HG02840 (cell line): ENCODE results near the gene KCTD19.
A peak's percentile ranks its signal among the peaks of the same experiment; 100 is the strongest.

ENCODE experiments used
- ATAC-seq: cut with Tn5 transposase; IDR thresholded peaks from one replicate; pipeline ENCODE4 v1.9.1; 2021; ENCODE audit warnings: mild to moderate bottlenecking, moderate library complexity, moderate number of reproducible peaks; ENCODE audit not compliant: unreplicated experiment, low FRiP score

Gene KCTD19

DNA sequence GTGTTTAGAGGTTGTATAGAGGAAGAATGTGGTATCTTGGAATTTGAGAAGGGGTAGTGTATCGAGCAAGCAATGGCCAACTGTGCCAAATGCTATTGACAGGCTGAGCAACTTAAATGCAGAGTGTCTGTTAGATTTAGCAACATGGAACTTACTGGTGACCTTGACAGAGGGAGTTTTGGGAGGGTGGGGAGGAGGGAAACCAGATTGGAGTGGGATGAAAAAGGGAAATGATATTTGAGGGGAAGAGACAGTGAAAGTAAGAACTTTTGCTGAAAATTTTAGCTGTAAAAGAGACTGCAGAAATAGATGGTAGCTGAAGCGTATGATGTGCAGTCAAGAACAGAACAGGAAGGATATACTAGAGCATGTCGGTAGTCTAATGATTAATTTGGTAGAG, 1.2 kb upstream of the KCTD19 start:
- no peak for ATAC-seq

DNA sequence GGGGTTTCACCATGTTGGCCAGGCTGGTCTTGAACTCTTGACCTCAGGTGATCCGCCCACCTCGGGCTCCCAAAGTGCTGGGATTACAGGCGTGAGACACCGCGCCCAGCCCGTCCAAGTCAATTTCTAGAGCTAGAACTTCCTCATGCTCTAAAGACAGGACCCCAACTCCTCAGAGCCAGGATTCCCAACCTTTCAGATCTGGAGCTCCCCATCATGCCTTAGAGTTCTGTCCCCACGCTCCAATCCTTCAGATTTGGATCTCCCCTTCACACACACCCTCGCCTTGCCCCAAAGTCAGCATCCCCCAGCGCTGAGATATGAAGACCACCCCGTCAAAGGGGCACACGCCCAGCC, 448 bp downstream of the KCTD19 start:
- no peak for ATAC-seq

DNA sequence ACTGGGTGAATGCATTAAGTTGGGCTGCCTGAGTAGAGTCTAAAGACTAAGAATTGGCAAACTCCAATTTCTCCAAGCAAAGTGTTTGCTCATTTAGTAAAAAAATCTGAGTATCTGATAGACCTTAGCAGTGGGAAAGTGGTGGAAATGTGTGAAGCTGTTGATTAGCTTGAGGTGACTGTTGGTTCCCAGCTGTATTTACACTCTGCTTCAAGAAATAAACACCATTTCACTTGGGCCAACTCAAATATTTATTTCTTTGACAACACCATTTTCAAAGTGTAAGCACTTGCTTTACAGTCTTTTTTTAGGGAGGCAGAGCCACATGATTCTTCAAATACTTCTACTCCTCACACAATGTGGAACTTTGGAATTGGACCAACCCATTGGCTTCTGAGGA, 8.7 kb downstream of the KCTD19 start:
- ATAC-seq, result no peak

DNA sequence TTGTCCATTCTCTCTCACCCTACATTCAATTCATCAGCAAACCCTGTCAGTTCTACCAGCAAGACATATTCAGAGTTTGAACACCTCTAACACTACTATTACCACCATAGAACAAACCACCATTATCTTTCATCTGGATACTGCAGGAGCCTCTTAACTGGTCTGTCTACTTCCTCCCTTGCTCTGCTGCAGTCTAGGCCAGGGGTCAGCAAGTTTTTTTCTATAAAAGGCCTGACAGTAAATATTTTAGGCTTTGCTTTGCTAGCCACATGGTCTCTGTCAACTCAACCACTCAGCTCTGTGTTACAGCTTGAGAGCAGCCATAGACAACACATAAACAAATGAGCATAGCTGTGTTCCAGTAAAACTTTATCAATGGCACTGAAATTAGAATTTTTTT, 13.8 kb downstream of the KCTD19 start:
- ATAC-seq, result no peak

DNA sequence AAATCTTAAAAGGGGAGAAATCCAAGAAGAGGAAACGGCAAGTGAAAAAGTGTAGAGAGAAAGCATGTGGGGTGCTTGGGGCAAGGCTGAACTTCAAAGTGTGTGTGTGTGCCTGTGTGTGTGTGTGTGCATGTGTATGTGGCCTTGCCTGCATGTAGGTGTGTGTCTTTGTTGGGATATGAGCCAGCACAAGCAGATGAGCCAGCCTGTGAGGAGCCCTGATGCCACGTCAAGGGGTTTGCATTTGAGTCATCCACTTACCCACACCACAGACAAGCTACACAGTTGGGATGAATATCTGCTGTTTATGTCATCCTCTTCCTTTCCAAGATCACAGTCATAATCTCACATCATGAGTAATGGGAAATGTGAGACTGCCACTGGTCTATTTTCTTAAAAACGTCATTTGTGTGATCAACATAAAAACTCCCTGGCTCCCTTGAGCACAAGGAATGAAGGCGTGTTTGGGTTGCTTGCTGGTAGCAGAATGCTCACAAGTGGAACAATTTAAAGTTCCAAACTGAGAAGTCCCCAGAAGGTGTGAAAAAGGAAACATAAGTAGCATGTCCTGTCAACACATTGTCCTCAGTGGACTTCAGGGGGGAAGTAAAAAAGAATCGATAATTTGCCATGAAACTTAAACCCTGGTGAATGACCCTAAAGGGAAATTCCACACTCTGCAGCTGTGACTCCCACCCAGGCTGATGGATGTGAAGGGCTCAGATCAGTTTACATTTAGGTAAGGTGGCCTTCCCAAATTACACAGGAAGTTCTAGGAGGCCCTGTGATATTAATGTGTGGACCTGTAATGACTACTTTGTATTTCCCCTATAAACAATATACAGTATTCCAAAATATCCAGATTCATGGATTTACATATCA, 14.7 kb downstream of the KCTD19 start:
- ATAC-seq, result peak; percentile 70

DNA sequence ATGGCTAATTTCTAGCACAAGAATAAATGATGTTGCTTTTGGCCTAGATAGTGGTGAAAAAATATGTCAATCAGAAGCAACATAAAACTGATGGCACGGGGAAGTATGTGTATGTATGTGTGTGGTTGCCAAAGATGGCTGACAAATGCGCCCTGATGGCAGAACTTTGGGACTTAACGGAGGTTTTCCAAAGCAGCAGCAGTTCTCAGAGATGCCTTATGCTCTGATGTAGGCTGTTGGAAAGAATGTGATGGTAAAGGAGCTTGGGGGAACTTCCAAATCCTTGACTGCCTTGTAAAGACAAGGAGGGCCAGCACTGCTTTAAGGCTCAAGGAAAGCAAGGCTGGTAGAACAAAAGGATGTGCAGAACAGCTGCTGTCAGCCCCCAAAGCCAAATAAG, 16.0 kb downstream of the KCTD19 start:
- ATAC-seq, result no peak

DNA sequence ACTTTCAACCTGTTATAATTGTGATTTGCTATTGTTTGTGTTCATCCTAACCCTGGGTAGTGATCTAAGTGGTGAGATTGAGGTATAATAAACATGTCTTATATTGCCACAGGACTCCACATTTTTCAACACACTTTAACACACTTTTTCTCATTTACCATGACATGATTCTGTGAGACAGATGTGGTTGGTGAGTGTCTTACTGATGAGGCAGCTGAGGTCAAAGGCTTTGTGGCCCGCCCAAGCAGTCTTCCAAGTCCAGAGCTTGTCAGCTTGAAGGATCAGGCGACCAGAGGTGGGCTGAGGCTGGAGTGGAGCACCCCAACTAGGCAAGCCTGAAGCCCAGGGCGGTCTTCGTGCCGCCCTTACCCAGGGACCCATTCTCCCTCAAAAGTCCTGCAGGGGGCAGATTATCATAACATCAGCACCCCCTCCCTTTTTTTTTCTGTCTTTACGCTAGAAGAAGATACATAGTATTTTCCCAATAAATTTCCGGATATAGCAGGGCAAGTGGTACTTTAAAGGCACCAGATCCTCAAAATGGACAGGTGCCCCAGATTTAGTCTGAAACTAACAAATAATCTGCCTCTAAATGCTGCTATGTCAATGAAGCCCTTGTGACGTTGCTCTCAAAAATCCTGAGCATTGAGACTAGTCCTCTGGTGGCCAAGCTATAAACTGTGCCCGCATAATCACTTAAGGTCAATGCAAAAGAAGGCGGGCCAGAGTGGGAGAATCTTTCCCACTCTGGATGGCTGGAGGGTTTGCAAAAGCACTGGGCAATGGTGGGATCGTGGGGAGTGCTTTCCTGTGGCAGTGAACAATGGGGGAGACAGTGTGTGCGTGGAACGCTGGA, 21.1 kb downstream of the KCTD19 start:
- ATAC-seq, result no peak

DNA sequence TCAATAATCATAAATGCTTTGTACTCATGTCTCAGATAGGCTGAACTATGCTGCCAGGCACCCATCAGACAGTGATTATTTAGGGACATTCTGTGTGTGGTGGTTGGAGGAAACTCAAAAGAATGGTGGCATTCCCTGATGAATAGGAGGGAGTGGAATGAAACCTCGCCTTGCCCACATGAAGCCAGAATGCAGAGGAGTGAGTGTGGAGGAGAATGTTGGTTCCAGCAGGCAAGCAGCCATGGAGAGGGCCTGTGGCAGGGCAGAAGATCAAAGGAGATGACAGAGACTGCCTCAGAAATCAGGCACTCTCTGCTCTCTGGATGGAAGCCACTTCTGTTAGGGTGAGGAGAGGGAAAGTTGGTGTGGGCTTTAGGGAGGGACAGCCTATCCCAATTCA, 22.5 kb downstream of the KCTD19 start:
- ATAC-seq, result no peak

DNA sequence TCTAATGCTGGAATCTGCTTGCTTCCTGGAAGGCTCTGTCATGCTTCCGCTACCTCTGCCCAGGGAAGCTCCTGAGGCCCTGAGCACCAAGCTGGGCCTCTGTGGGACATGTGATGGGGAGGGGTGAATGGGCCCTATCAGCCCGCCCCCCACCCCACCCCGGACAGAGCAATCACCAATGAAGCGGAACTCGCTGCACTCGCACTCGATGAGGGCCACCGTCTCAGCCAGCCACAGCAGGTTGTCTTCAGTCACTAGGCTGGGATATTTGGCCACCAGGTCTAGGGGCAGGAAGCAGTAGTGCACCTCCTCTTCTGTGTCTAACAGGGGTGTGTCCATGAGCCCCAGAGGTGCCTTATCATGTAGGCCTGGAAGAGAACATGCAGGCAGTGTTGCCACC, 23.6 kb downstream of the KCTD19 start:
- no peak for ATAC-seq

DNA sequence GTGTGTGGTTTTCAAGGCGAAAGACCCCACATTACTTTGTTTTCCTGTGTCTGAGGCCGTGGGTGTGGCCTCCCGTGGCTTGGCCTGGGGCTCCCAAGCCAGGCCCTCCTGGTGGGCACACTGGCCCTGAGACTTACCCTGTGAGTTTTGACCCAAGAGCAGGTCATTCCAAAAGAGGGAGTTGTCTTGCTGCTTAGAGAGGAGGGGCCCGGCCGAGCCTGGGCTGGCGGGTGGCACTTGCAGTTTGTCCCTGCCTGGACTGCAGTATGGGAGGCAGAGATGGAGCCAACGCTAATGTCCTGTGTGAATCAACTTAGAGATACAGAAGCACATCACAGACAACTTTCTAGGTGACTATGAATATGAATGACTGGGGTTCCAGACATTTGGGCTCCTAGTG, 24.5 kb downstream of the KCTD19 start:
- ATAC-seq, result no peak

DNA sequence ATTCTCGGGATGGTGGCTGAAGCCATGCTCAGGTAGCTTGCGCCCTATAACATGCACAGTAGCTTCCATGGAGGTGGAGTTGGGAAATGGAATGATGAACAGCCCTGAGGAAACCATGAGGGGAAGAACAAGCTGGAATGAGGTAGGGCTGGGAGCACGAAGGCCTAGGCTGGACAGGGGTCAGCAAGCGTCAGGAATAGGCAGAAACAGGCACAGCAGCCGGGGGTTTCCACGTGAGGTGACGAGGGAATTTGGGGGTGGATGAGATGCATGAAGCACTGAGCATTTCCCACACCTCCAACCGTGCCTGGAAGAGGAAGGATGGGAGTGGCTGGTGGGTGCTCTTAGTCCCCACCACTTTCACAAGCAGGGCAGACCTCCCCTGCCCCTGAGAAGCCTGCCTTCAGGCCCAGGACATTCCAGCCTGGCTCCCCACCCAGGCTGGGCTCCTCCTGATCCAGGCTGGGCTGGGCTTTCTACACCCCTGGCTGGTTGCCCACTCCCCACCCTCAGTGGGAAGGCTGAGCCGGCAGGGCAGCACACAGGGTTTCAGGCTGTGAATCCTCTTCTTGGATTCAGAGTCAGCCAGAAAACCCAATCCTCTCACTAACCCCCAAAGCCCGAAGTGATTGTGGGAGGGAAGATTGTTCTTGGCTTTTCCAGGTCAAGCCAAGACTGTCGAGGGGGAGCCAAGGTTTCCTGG, 25.3 kb downstream of the KCTD19 start:
- no peak for ATAC-seq

DNA sequence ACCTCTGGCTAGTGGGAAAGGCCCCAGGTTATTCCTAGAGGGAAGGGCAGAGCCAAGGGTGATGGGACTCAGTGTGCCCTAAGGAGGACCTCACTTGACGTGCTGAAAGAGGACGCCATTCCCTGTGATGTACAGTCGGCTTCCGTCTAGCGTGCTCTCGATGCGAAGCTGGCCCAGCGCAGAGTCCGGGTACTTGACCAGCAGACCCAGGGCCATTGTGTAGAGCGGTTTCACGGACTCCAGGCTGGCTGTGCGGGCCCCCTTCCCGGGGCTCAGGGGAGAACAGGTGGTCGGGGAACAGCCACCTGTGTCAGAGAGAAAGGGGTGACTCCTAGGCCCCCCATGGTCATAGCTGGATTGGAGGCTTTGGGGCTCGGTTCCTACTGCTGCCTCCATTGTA, 27.3 kb downstream of the KCTD19 start:
- no peak for ATAC-seq

DNA sequence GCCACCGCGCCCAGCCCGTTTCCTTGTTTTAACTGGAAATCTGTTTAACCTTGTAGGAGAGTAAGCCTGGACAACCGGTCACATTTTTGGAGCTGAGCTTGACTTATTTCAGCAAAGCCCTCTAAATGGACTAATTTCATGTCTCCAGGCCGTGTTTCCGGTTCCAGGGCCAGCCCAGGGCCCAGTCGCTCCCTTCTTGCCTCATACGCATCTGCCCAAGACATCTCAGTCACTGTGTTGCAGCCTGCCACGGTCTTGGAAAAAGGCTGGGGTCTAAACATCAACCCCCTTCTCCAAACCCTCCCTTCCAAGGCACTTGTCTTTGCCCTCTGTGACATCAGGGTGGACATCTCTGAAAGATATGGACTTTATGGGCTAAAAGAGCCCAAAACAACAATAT, 28.3 kb downstream of the KCTD19 start:
- ATAC-seq, result no peak

DNA sequence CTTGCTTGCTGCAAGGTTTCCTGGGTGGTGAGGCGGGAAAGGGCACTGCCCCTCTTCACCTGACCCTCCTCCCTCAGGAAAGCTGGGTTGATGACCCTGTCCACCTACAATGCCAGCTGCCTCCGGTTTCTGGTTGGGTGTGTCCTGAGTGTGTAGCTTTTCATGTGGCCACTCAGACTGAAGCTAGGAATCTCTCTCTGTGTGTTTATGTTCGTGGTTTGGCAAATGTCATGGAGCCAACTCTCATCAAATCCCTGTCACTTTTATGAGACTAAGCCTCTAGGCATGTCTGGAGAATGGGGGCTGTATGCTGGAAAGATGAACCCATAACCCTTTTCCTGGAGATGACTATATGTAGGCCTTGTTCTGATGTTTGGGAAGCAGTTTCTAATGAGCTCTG, 30.1 kb downstream of the KCTD19 start:
- no peak for ATAC-seq

DNA sequence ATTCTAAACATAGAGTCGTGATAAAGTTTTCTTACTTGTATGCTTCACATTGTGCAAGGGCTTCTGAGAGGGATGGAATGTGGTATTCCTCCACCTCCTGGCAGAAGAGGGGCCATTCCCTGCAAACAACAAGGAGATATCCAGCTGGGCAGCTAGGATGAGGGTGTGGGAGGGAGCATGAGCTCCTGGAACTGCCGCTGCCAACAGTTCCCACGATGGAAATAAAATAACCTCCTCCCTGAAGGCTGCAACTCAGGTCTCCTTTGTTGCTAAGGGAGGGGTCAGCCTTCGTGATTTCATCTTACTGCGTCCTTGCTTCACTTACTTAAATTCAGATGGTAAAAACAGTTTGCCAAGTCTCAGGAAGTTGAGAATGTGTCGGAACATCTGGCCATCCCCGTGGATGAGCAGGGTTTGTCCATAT, 31.6 kb downstream of the KCTD19 start:
- no peak for ATAC-seq

DNA sequence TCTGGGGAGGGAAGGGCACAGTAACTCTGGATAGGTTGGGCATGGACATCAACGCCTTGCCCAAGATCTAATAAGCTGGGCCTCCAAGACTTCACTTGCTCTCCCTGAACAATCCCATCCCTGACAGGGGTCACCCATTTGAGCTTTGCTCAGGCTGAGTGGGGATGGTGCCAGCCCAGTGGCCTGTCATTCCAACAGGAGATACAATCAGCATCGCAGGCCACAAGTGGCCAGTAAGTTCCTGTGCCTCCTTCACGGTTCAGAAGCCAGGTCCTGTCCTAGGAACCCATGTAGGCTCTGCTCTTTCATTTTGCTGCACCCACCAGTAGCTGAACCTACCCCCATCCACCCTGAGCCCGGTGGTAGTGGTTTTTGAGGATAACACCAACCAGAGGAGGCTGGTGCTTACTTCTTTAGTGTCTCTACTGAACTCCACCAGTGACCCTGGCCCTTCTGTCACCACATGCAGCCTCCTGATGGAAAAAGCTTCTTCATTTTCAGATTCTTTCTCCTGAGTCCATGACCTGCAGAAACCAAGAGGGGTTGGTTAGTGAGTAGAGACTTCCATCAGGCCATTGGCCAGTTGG, 32.3 kb downstream of the KCTD19 start:
- ATAC-seq, result no peak

DNA sequence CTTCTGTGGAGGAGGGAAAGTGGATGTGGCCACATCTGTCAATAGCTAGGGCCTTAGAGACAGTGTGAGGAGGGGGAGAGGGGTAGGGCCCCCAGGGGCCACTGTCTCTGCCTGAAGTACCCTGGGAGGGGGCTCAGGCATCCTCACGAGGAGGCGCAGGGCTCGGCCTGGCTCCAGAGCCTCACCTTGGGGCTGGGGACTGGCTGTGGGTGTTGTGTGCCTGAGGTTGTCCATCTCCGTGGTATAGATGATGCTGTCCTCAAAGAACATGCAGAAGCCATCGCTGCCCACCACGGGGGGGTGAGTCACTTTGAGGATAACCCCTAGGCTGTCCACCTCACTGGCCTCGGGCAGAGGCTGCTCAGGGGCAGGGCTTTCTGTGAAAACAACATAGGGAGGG, 35.1 kb downstream of the KCTD19 start:
- ATAC-seq, result no peak

DNA sequence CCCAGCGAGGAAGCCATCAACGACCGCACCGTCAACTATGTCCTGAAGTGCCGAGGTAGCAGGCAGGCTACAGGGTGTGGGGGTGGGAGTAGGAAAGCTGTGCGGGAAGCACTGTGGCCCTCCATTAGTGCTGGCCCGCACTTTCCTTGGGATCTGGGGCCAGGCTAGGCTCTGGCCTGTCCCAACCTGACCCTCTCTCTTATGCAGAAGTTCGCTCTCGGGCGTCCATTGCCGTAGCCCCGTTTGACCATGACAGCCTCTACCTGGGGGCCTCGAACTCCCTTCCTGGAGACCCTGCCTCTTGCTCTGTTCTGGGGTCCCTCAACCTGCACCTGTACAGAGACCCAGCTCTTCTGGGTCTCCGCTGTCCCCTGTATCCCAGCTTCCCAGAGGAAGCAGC, 38.6 kb downstream of the KCTD19 start:
- ATAC-seq, result no peak

DNA sequence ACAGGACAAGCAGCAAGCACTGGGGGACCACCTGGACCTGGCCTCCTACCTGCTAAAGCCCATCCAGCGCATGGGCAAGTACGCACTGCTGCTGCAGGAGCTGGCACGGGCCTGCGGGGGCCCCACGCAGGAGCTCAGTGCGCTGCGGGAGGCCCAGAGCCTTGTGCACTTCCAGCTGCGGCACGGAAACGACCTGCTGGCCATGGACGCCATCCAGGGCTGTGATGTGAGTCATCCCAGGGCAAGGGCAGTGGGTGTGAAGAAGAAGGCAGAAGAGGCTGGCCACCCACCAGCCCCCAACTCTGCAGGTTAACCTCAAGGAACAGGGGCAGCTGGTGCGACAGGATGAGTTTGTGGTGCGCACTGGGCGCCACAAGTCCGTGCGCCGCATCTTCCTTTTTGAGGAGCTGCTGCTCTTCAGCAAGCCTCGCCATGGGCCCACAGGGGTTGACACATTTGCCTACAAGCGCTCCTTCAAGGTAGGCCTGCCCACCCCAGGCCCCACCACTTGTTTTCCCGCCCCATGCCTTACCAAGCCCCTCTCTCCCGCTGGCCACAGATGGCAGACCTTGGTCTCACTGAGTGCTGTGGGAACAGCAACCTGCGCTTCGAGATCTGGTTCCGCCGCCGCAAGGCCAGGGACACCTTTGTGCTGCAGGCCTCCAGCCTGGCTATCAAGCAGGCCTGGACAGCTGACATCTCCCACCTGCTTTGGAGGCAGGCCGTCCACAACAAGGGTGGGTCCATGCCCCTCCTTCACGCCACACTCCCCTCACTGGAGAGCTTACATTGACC, 39.9 kb downstream of the KCTD19 start:
- ATAC-seq, result no peak
